GM19035 (cell line): ENCODE measurements around the gene NYNRIN.

ENCODE experiments used
- ATAC-seq: cut with Tn5 transposase; IDR thresholded peaks from one replicate; pipeline ENCODE4 v1.9.1; 2021; ENCODE audit not compliant: unreplicated experiment

Gene NYNRIN

GRCh38 chr14:24430143-24430681 is 31.4 kb downstream of the NYNRIN start:
- ATAC-seq = peak; percentile 63

GRCh38 chr14:24430682-24431568 is 32.1 kb downstream of the NYNRIN start:
- ATAC-seq = peak; percentile 33

- peak; percentile 55 for ATAC-seq
Observed at GRCh38 chr14:24431569-24432258, 32.9 kb downstream of the NYNRIN start.

GRCh38 chr14:24432259-24433131 is 33.7 kb downstream of the NYNRIN start:
- ATAC-seq = no peak

- ATAC-seq = no peak
Observed at GRCh38 chr14:24434036-24434435, 35.2 kb downstream of the NYNRIN start.

- ATAC-seq = no peak
Observed at GRCh38 chr14:24434676-24435075, 35.9 kb downstream of the NYNRIN start.

- no peak for ATAC-seq
Observed at GRCh38 chr14:24435192-24435810, 36.5 kb downstream of the NYNRIN start.

- ATAC-seq = no peak
Observed at GRCh38 chr14:24435998-24436354, 37.2 kb downstream of the NYNRIN start.

- no peak for ATAC-seq
Observed at GRCh38 chr14:24436355-24437019, 37.7 kb downstream of the NYNRIN start.

GRCh38 chr14:24437020-24437735 is 38.4 kb downstream of the NYNRIN start:
- no peak for ATAC-seq

GRCh38 chr14:24437736-24438067 is 38.9 kb downstream of the NYNRIN start:
- no peak for ATAC-seq

GRCh38 chr14:24438223-24439097 is 39.7 kb downstream of the NYNRIN start:
- no peak for ATAC-seq

- no peak for ATAC-seq
Observed at GRCh38 chr14:24439257-24439656, 40.5 kb downstream of the NYNRIN start.

GRCh38 chr14:24439830-24440605 is 41.2 kb downstream of the NYNRIN start:
- no peak for ATAC-seq

- ATAC-seq = no peak
Observed at GRCh38 chr14:24440606-24441399, 42.0 kb downstream of the NYNRIN start.

GRCh38 chr14:24441485-24441884 is 42.7 kb downstream of the NYNRIN start:
- ATAC-seq = no peak

- ATAC-seq = no peak
Observed at GRCh38 chr14:24441904-24442239, 43.1 kb downstream of the NYNRIN start.
